GM12874 (cell line): Measurements from ENCODE around the gene NSD1.

Experiments used
- CTCF ChIP-seq: IDR thresholded peaks from 2 replicates; pipeline ENCODE4 v1.5.1; 2011; ENCODE audit warnings: low read depth, mild to moderate bottlenecking, control low read depth, low read length, moderate library complexity; ENCODE audit not compliant: insufficient read depth

The NSD1 gene

DNA sequence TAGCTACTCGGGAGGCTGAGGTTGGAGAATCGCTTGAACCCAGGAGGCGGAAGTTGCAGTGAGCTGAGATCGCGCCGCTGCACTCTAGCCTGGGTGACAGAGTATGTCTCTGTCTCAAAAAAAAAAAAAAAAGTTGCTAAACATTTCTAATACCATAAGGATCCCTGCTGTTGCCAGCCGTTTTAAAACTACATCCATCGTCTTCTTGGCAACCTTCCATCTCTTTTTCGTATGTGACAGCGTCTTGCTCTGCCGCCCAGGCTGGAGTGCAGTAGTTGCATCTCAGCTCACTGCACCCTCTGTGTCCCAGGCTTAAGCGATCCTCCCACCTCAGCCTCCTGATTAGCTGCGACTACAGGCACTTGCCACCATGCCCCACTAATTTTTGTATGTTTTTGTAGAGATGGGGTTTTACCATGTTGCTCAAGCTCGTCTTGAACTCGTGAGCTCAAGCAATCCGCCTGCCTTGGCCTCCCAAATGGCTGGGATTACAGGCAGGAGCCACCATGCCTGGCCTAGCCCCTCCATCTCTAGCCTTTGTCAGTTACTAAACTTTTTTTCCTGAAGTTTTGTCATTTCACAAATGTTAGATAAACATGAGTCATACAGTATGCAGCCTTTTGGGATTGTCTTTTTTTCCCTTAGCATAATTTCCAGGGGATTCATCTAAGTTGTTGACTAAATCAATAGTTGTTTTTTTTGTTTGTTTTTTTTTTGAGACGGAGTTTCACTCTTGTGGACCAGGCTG is 13.5 kb downstream of the NSD1 start:
- TF ChIP-seq CTCF, result no peak

GRCh38 chr5:177154003-177154643 is 20.6 kb downstream of the NSD1 start:
- TF ChIP-seq CTCF, result no peak

DNA sequence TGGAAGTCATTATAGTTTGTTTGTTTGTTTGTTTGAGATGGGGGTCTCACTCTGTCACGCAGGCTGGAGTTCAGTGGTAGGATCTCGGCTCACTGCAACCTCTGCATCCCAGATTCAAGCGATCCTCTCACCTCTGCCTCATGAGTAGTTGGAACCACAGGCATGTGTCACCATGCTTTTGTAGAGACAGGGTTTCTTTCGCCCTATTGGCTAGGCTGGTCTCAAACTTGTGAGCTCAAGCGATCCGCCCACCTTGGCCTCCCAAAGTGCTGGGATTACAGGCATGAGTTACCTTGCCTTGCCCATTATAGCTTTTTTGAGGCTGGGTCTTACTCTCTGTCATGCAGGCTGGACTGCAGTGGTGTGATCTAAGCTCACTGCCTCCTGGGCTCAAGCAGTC is 28.8 kb downstream of the NSD1 start:
- TF ChIP-seq CTCF, result no peak

- no peak for TF ChIP-seq CTCF
These were observed 29.9 kb downstream of the NSD1 start for GRCh38 chr5:177163500-177163899.

DNA sequence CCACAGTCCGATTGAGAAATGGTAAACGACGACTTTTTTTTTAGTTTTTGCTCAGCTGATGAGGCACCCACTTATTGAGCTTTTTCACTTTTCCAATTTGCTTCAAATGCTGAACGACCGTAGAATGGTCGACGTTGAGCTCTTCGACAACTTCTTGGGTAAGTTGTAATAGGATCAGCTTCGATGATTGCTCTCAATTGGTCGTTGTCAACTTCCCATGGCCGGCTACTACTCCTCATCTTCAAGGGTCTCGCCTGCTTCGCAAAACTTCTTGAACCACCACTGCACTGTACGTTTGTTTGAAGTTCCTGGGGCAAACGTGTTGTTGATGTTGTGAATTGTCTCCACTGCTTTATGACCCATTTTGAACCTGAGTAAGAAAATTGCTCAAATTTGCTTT is 35.7 kb downstream of the NSD1 start:
- TF ChIP-seq CTCF, result no peak

DNA sequence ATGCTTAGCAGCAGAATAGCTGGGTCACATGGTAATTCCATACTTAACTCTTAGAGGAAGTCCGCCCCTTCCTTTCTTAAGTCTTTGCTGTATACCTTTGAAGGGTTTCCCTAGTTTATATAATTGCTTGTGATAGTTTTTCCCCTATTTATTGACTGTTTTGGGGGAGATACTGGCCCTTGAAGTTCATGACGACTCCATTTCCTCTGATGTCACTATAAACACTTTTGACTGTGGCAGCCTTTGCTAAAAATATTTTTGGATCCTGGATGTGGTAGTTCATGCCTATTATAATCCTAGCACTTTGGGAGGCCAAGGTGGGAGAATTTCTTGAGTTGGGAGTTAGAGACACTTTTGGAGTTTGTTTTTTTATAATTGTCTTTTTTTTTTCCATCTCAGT is 38.4 kb downstream of the NSD1 start:
- no peak for TF ChIP-seq CTCF

GRCh38 chr5:177175336-177175735 is 41.8 kb downstream of the NSD1 start:
- TF ChIP-seq CTCF, result no peak
